ENCODE results near the gene AMBRA1.

- no peak for TF ChIP-seq CTCF (IDR thresholded peaks at IDR 0.05)
- no peak for TF ChIP-seq EP300 (IDR thresholded peaks at IDR 0.05)
- TF ChIP-seq POLR2A (IDR thresholded peaks at IDR 0.05): no peak
Observed at GRCh38 chr11:46451759-46452158, 142.1 kb downstream of the AMBRA1 start.

All from upper lobe of left lung (tissue), 4 donors.